Peyer's patch (tissue), 4 donors: Measurements from ENCODE around the gene PIWIL4. TPM values are rescaled to one million over a fixed set of nuclear protein-coding genes. Genes with fewer than 3 reads are reported as not detected.

ENCODE experiments used
- DNase-seq, 3 donors: peaks; one replicate each; pipeline ENCODE4 v3.0.0-alpha.2; 2017 to 2019
- H3K27ac ChIP-seq, 4 donors: fragments of 200-600 bp; sonication (generic); one replicate each; pipeline ENCODE4 v1.5.1; 2016 to 2019
- H3K27me3 ChIP-seq, 2 donors: fragments of 200-600 bp; sonication (generic); one replicate each; pipeline ENCODE4 v1.5.1; 2019
- H3K36me3 ChIP-seq, 3 donors: fragments of 200-600 bp; sonication (generic); one replicate each; pipeline ENCODE4 v1.5.1; 2016 to 2019
- H3K4me1 ChIP-seq, 4 donors: fragments of 200-600 bp; sonication (generic); one replicate each; pipeline ENCODE4 v1.5.1; 2016 to 2019
- H3K4me3 ChIP-seq, 4 donors: fragments of 200-600 bp; sonication (generic); 1 replicate in 3 of 4; 2 replicates in 1 of 4; pipeline ENCODE4 v1.5.1; 2016 to 2019; ENCODE audit warnings: mild to moderate bottlenecking in 1 of 4
- H3K9me3 ChIP-seq, 4 donors: fragments of 200-600 bp; sonication (generic); one replicate each; pipeline ENCODE4 v1.5.1; 2016 to 2019; ENCODE audit warnings: mild to moderate bottlenecking in 1 of 4
- CTCF ChIP-seq, 6 experiments: fragments of 450-650 bp in 4 of 6; fragments of 200-600 bp in 2 of 6; sonication (generic) in 1 of 6; IDR thresholded peaks; one replicate each; pipeline ENCODE4 v1.5.1; 2017 to 2019; ENCODE audit warnings: antibody characterized with exemption in 6 of 6, mild to moderate bottlenecking in 3 of 6, moderate library complexity in 1 of 6
- POLR2A ChIP-seq, 2 donors: fragments of 450-650 bp; IDR thresholded peaks; one replicate each; pipeline ENCODE4 v1.5.1; 2017; ENCODE audit warnings: antibody characterized with exemption in 2 of 2, mild to moderate bottlenecking in 2 of 2, moderate library complexity in 2 of 2
- total RNA-seq, 4 donors: library from RNA; depleted of rRNA; stranded (reverse); fragments of >200 nt; gene quantifications; one replicate each; pipeline ENCODE4 v1.1.0, GENCODE V29; 2016

PIWIL4 gene
- total RNA-seq, 4 donors from 2014 or later: 5.0 to 20.4 (median 14.5) TPM

- DNase-seq: no peak
- no peaks in the 10 kb centered on the region for H3K36me3 ChIP-seq
- TF ChIP-seq CTCF (IDR thresholded peaks at IDR 0.05): no peak
- TF ChIP-seq POLR2A (IDR thresholded peaks at IDR 0.05): no peak
- H3K27me3 ChIP-seq: no peaks in the 10 kb centered on the region
- H3K4me3 ChIP-seq: no peak overlapping the region
- no peaks in the 10 kb centered on the region for H3K4me1 ChIP-seq
- no peaks in the 10 kb centered on the region for H3K9me3 ChIP-seq
- H3K27ac ChIP-seq: no peak overlapping the region
Measured at GRCh38 chr11:94581926-94582325, 14.8 kb downstream of the PIWIL4 start.

GRCh38 chr11:94583213-94583865, 16.2 kb downstream of the PIWIL4 start:
- Histone ChIP-seq H3K4me3 (no peak overlapping the region), H3K27ac (no peak overlapping the region), H3K27me3 (no peaks in the 10 kb centered on the region), H3K9me3 (no peaks in the 10 kb centered on the region), H3K36me3 (peaks cover 0 to 8% (median 0%) of the 10 kb centered on the region in 3 donors), H3K4me1 (no peaks in the 10 kb centered on the region)
- TF ChIP-seq CTCF (IDR thresholded peaks at IDR 0.05) (no peak), POLR2A (IDR thresholded peaks at IDR 0.05) (no peak)
- no peak for DNase-seq

GRCh38 chr11:94583866-94584500, 16.8 kb downstream of the PIWIL4 start:
- H3K27me3 ChIP-seq: no peaks in the 10 kb centered on the region
- TF ChIP-seq POLR2A (IDR thresholded peaks at IDR 0.05): no peak
- H3K4me1 ChIP-seq: no peaks in the 10 kb centered on the region
- H3K4me3 ChIP-seq: no peak overlapping the region
- H3K9me3 ChIP-seq: no peaks in the 10 kb centered on the region
- H3K36me3 ChIP-seq: peaks cover 0 to 13% (median 0%) of the 10 kb centered on the region in 3 donors
- no peak for DNase-seq
- peak overlapping the region in 1 of 4 donors; percentile 42 for H3K27ac ChIP-seq

GRCh38 chr11:94584978-94585377, 17.8 kb downstream of the PIWIL4 start:
- Histone ChIP-seq H3K27ac (no peak overlapping the region), H3K27me3 (no peaks in the 10 kb centered on the region), H3K4me1 (no peaks in the 10 kb centered on the region), H3K9me3 (no peaks in the 10 kb centered on the region), H3K36me3 (peaks cover 0 to 23% (median 0%) of the 10 kb centered on the region in 3 donors), H3K4me3 (no peak overlapping the region)
- TF ChIP-seq CTCF (IDR thresholded peaks at IDR 0.05) (no peak), POLR2A (IDR thresholded peaks at IDR 0.05) (no peak)
- DNase-seq: no peak

- Histone ChIP-seq H3K27ac (no peak overlapping the region), H3K27me3 (no peaks in the 10 kb centered on the region)
Measured at GRCh38 chr11:94585399-94585798, 18.2 kb downstream of the PIWIL4 start.

More at GRCh38 chr11:94585399-94585798, 18.2 kb downstream of the PIWIL4 start:
- Histone ChIP-seq H3K9me3 (no peaks in the 10 kb centered on the region), H3K4me1 (no peaks in the 10 kb centered on the region), H3K36me3 (peaks cover 0 to 27% (median 0%) of the 10 kb centered on the region in 3 donors), H3K4me3 (no peak overlapping the region)
- TF ChIP-seq CTCF (IDR thresholded peaks at IDR 0.05): no peak
- no peak for TF ChIP-seq POLR2A (IDR thresholded peaks at IDR 0.05)
- no peak for DNase-seq
